ENCODE data around the gene RPS29. TPM values are rescaled to one million over a fixed set of nuclear protein-coding genes. Genes with fewer than 3 reads are reported as not detected.
"Not testable (repeated sequence)": the region's sequence is repeated elsewhere in the genome, so short reads cannot be mapped to it uniquely, and the experiment has no call there.

RPS29 gene
- total RNA-seq, 3 donors from 2014 or later: 2,303 to 2,539 (median 2,513) TPM

DNA sequence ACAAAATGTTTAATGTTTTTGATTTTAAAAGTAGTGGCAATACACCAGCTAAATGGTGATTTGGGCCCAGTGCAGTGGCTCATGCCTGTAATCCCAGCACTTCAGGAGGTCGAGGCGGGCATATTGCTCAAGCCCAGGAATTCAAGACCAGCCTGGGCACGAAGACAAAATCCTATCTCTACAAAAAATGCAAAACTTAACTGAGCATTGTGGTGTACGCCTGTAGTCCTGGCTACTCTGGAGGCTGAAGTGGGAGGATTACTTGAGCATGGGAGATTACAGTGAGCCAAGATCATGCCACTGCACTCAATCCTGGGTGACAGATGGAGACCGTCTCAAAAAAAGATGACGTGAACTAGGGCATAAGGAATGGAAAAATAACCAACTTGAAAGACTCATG, 29.6 kb upstream of the RPS29 start:
- peaks cover 19% of the 10 kb centered on the region for H3K4me1 Mint-ChIP-seq (ENCODE audit: low read depth)
- H3K9me3 Mint-ChIP-seq: no peaks in the 10 kb centered on the region
- no peak overlapping the region for H3K4me3 Mint-ChIP-seq
- ATAC-seq (no peak), DNase-seq (no peak)
- H3K36me3 Mint-ChIP-seq (ENCODE audit: insufficient read depth): peaks cover 21% of the 10 kb centered on the region
- H3K27me3 Mint-ChIP-seq (ENCODE audit: low read depth): no peaks in the 10 kb centered on the region

DNA sequence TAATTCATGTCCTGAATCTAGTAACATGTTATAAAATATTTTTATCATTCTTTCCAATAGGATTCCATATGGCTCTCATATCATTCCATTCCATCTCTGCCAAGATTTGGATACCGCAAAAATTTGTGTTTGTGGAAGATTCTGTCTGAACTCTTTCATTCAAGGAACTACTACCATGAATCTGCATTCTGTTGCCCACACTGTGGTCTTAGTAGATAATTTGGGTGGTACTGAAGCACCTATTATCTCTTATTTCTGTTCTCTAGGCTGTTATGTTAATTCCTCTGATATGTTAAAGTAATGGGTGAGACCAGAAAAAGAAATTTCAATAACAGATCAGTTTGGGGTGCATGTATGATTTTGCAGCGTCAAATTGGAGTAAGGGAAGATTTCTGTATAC, 28.0 kb upstream of the RPS29 start:
- Mint-ChIP-seq H3K4me1 (ENCODE audit: low read depth) (peaks cover 18% of the 10 kb centered on the region), H3K27me3 (ENCODE audit: low read depth) (no peaks in the 10 kb centered on the region), H3K9me3 (no peaks in the 10 kb centered on the region), H3K36me3 (ENCODE audit: insufficient read depth) (peaks cover 20% of the 10 kb centered on the region), H3K4me3 (no peak overlapping the region)
- no peak for ATAC-seq
- DNase-seq: no peak

GRCh38 chr14:49612671-49613070, 26.5 kb upstream of the RPS29 start:
- peaks cover 12% of the 10 kb centered on the region for H3K36me3 Mint-ChIP-seq (ENCODE audit: insufficient read depth)
- H3K9me3 Mint-ChIP-seq: no peaks in the 10 kb centered on the region
- H3K27me3 Mint-ChIP-seq (ENCODE audit: low read depth): no peaks in the 10 kb centered on the region
- H3K4me1 Mint-ChIP-seq (ENCODE audit: low read depth): peaks cover 4% of the 10 kb centered on the region
- no peak overlapping the region for H3K4me3 Mint-ChIP-seq
- DNase-seq (no peak), ATAC-seq (no peak)

GRCh38 chr14:49612251-49612650, 26.1 kb upstream of the RPS29 start:
- Mint-ChIP-seq H3K9me3 (no peaks in the 10 kb centered on the region), H3K36me3 (ENCODE audit: insufficient read depth) (peaks cover 8% of the 10 kb centered on the region), H3K27me3 (ENCODE audit: low read depth) (no peaks in the 10 kb centered on the region), H3K4me3 (no peak overlapping the region), H3K4me1 (ENCODE audit: low read depth) (no peaks in the 10 kb centered on the region)
- no peak for ATAC-seq
- DNase-seq: no peak

- Mint-ChIP-seq H3K9me3 (no peaks in the 10 kb centered on the region), H3K4me3 (no peak overlapping the region), H3K27me3 (ENCODE audit: low read depth) (no peaks in the 10 kb centered on the region), H3K4me1 (ENCODE audit: low read depth) (peaks cover 2% of the 10 kb centered on the region), H3K36me3 (ENCODE audit: insufficient read depth) (peaks cover 14% of the 10 kb centered on the region)
- ATAC-seq (no peak), DNase-seq (no peak)
These were observed 21.4 kb upstream of the RPS29 start for GRCh38 chr14:49607583-49607982.

- ATAC-seq (peak; percentile 84 to 85), DNase-seq (peak; percentile 73)
- no peaks in the 10 kb centered on the region for H3K27me3 Mint-ChIP-seq (ENCODE audit: low read depth)
- H3K4me1 Mint-ChIP-seq (ENCODE audit: low read depth): peaks cover 22% of the 10 kb centered on the region
- peak within 1 kb of the TSS; percentile 98 for H3K4me3 Mint-ChIP-seq
- no peaks in the 10 kb centered on the region for H3K9me3 Mint-ChIP-seq
- no peaks in the 10 kb centered on the region for H3K36me3 Mint-ChIP-seq (ENCODE audit: insufficient read depth)
These were observed 12.5 kb upstream of the RPS29 start, which contains the start of gene LRR1 for GRCh38 chr14:49598485-49599300. TSS of gene LRR1 (plus strand) at chr14:49598940. CDS start at chr14:49599021, 81 bp downstream.

GRCh38 chr14:49598189-49598484, 12.0 kb upstream of the RPS29 start:
- ATAC-seq (peak; percentile 3 to 9), DNase-seq (no peak)
- Mint-ChIP-seq H3K4me1 (ENCODE audit: low read depth) (peaks cover 22% of the 10 kb centered on the region), H3K36me3 (ENCODE audit: insufficient read depth) (no peaks in the 10 kb centered on the region), H3K27me3 (ENCODE audit: low read depth) (no peaks in the 10 kb centered on the region), H3K4me3 (peak overlapping the region; percentile 98), H3K9me3 (no peaks in the 10 kb centered on the region)

GRCh38 chr14:49594347-49595091, 8.3 kb upstream of the RPS29 start:
- H3K9me3 Mint-ChIP-seq: no peaks in the 10 kb centered on the region
- H3K4me1 Mint-ChIP-seq (ENCODE audit: low read depth): peaks cover 12% of the 10 kb centered on the region
- H3K36me3 Mint-ChIP-seq (ENCODE audit: insufficient read depth): no peaks in the 10 kb centered on the region
- DNase-seq: no peak
- H3K27me3 Mint-ChIP-seq (ENCODE audit: low read depth): no peaks in the 10 kb centered on the region
- no peak overlapping the region for H3K4me3 Mint-ChIP-seq
- no peak for ATAC-seq

DNA sequence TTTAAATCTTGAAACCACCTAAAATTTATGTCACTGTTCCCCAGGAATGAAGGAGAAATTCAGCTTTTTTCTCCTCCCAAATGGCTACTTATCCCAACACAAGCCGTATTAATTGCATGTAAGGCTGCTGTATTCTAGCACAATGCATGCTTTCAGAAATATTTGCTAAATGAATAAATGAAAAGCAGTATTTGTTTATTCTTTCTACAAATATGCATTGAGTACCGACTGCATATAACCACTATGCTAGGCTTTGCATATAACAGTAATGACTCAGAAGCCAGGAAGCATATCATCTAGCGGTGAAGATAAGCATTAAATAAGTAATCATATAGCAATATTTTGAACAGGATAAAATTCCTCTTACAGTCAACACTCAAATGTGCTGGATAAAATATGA, 6.8 kb upstream of the RPS29 start:
- ATAC-seq (no peak), DNase-seq (no peak)
- Mint-ChIP-seq H3K36me3 (ENCODE audit: insufficient read depth) (no peaks in the 10 kb centered on the region), H3K27me3 (ENCODE audit: low read depth) (no peaks in the 10 kb centered on the region), H3K4me1 (ENCODE audit: low read depth) (peaks cover 10% of the 10 kb centered on the region), H3K9me3 (no peaks in the 10 kb centered on the region), H3K4me3 (no peak overlapping the region)

DNA sequence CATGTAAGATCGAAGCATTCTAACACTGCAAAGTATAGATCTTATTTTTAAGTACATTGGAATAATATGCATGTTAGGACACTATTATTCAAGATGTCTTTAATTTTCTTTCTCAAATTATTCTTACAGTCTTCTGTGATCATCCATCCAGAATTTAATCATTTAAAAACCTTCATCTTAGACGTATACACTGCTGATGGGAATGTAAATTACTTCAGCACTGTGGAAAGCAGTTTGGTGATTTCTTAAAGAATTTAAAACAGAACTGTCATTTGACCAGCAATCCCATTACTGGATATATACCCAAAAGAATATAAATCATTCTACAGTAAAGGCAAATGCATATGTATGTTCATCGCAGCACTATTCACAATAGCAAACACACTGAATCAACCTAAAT, 3.2 kb upstream of the RPS29 start:
- H3K36me3 Mint-ChIP-seq (ENCODE audit: insufficient read depth): peaks cover 18% of the 10 kb centered on the region
- H3K4me3 Mint-ChIP-seq: no peak overlapping the region
- H3K4me1 Mint-ChIP-seq (ENCODE audit: low read depth): peaks cover 4% of the 10 kb centered on the region
- H3K9me3 Mint-ChIP-seq: no peaks in the 10 kb centered on the region
- DNase-seq (no peak), ATAC-seq (no peak)
- peaks cover 1% of the 10 kb centered on the region for H3K27me3 Mint-ChIP-seq (ENCODE audit: low read depth)

GRCh38 chr14:49586673-49587460, 687 bp upstream of the RPS29 start:
- peak overlapping the region; percentile 93 for H3K4me3 Mint-ChIP-seq
- peaks cover 41% of the 10 kb centered on the region for H3K36me3 Mint-ChIP-seq (ENCODE audit: insufficient read depth)

GRCh38 chr14:49584981-49585640, 1.1 kb downstream of the RPS29 start:
- Mint-ChIP-seq H3K4me1 (ENCODE audit: low read depth) (peaks cover 40% of the 10 kb centered on the region), H3K36me3 (ENCODE audit: insufficient read depth) (peaks cover 50% of the 10 kb centered on the region), H3K4me3 (peak overlapping the region; percentile 93)
- DNase-seq; H3K27me3 Mint-ChIP-seq (ENCODE audit: low read depth); H3K9me3 Mint-ChIP-seq; ATAC-seq: not testable (repeated sequence)

More at GRCh38 chr14:49586673-49587460, 687 bp upstream of the RPS29 start:
- DNase-seq (peak; percentile 36), ATAC-seq (peak; percentile 27 to 35)
- no peaks in the 10 kb centered on the region for H3K9me3 Mint-ChIP-seq
- peaks cover 1% of the 10 kb centered on the region for H3K27me3 Mint-ChIP-seq (ENCODE audit: low read depth)
- H3K4me1 Mint-ChIP-seq (ENCODE audit: low read depth): peaks cover 28% of the 10 kb centered on the region

GRCh38 chr14:49584058-49584457, 2.1 kb downstream of the RPS29 start:
- DNase-seq: no peak
- no peaks in the 10 kb centered on the region for H3K9me3 Mint-ChIP-seq
- peaks cover 52% of the 10 kb centered on the region for H3K36me3 Mint-ChIP-seq (ENCODE audit: insufficient read depth)
- peaks cover 46% of the 10 kb centered on the region for H3K4me1 Mint-ChIP-seq (ENCODE audit: low read depth)
- peak overlapping the region; percentile 93 for H3K4me3 Mint-ChIP-seq
- no peak for ATAC-seq
- peaks cover 1% of the 10 kb centered on the region for H3K27me3 Mint-ChIP-seq (ENCODE audit: low read depth)

DNA sequence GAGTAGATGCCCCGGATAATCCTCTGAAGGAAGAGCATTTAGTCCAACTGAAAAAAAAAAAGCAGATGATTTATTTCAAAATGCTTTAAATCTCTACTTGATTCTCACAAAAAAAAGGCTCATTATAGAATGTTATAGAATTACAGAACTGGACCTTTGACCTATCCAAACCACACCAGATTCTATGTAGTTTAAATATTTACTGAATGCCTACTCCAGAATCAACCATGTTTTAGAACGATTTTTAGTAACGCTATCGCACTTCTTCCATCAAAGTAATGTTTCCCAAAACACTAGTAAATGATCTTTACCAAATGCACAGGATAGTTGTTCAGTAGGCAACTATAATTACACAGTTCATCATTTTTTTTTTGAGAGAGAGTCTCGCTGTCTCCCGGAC, 2.6 kb downstream of the RPS29 start:
- H3K4me3 Mint-ChIP-seq: peak overlapping the region; percentile 93
- no peak for ATAC-seq
- peaks cover 1% of the 10 kb centered on the region for H3K27me3 Mint-ChIP-seq (ENCODE audit: low read depth)
- no peaks in the 10 kb centered on the region for H3K9me3 Mint-ChIP-seq
- no peak for DNase-seq
- H3K4me1 Mint-ChIP-seq (ENCODE audit: low read depth): peaks cover 46% of the 10 kb centered on the region
- H3K36me3 Mint-ChIP-seq (ENCODE audit: insufficient read depth): peaks cover 52% of the 10 kb centered on the region

Measured in activated T-cell treated with anti-CD3 and anti-CD28 coated beads, Interleukin-2, amount 50 U/mL, for 4 hours (primary cell).